RPMI7951 (cell line): ENCODE measurements around the gene EIF5A. TPM values are rescaled to one million over a fixed set of nuclear protein-coding genes. Genes with fewer than 3 reads are reported as not detected.
A peak's percentile ranks its signal among the peaks of the same experiment; 100 is the strongest.

Source experiments
- DNase-seq: peaks from one replicate; pipeline ENCODE4 v3.0.0-alpha.2; 2012; ENCODE audit warnings: low read depth
- total RNA-seq: library from RNA; depleted of rRNA; stranded (reverse); fragments of >200 nt; shearing (Covaris generic); gene quantifications from 2 replicates; pipeline ENCODE4 v1.2.3, GENCODE V29; 2014; rRNA removed

The EIF5A gene
- 414 and 526 TPM in 2 replicates for total RNA-seq

DNA sequence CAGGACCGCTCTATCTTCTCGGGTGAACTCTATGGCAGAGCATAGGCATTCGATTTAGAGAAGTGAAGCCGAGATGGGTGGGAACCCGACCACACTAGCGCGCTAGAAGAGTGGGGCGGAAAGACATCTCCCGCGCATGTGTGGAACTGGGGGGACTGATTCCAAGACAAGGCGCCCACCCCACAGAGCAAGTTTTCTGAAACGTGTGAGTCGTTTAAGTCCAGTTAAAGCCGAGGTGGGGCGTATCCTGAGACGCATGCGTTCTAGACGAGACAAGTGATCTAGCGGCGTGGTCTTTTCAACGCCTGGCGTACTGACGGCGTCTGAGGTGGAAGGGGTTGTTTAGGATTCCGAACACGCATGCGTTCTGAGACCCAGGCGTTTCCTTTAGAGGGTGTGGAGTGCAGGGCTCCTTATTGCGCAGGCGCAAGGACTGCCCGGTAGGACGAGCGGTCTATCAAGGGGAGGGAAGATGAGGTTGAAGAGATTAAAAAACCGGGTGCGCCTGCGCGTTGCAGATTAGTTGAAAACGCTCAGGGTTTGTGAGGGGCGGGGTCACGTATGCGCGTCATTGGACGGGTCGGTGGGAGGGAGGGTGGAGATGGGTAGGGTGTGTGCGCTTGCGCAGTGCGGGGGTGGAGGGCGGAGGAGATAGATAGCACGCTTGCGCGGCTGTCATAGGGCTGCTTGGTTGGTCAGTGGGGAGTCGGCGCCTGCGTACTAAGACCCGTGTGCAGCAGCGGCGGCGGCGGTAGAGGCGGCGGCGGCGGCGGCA is at the start of gene EIF5A:
Gene EIF5A, plus strand, starts transcription at position 718 of the 775 bp plus-strand sequence. CDS start 2,008 bp downstream, outside the sequence.
- peak; percentile 99 for DNase-seq

DNA sequence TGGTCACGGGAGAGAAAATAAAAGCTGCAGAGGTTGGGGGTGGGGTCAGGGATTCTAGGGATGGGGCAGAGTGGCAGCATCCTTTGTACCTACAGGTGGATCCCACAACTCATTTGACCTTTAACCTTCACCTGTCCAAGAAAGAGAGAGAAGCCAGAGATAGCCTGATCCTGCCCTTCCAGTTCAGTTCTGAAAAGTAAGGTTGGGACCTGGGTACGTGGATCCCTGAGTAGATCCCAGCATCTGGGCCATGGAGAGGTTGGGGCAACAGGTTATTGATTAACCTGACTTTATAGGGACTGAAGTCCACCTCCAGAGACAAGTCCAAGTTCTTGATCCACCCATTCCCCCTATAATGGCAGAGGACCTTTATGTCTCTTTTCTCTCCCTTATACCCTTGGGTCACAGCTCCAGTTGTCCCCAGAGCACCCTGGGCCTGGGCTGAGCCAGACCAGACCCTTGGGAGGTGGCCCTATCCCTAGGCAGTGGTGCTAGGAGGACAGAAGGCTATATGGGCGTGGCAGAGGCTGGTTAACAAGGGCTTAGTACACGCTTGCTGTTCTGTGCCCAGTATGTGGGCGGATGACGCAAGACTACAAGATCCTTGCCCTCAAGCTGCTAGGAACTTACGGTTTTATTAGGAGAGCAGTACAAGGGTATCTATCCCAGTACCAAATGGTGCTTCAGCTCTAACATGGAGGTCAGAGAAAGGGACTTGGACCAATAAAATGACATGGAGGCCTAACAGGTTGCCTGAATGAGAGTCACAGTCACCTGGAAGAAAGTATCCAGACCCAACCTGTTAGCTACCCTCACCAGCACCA is 48.5 kb upstream of the EIF5A start:
- DNase-seq: peak; percentile 56

DNA sequence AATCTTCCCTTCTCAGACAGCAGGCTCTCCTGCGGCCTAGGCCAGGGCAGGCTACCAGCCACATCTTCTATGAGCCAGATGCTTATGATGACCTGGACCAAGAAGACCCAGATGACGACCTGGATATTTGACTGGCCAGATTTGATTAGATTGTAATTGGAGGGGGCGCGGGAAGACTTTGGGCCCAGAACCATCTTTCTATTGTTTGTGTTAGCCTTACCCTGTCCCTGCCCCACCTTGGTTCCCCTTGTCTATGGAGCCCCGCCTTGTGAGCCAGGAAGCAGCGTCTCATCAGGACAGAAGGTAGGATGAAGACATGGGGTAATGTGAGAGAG is 47.9 kb upstream of the EIF5A start:
- no peak for DNase-seq

DNA sequence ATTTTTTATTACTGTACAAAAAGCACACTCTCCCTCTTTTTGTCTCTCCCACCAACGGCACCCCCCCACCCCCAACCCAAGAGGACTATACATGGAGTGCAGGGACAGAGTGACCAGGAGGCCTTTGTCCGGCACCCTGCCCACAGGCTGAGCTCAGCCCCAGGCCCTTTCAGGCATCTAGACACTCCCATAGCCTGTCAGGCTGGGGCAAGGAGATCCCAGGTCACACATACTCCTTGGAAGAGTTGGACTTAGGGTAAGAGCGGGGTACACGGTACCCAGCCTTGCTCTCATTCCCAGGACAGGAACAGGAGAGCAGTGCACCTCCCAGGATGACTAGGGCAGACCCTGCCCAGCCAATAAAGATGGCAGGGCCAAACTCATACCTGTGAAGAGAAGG is 47.3 kb upstream of the EIF5A start:
- DNase-seq: no peak

DNA sequence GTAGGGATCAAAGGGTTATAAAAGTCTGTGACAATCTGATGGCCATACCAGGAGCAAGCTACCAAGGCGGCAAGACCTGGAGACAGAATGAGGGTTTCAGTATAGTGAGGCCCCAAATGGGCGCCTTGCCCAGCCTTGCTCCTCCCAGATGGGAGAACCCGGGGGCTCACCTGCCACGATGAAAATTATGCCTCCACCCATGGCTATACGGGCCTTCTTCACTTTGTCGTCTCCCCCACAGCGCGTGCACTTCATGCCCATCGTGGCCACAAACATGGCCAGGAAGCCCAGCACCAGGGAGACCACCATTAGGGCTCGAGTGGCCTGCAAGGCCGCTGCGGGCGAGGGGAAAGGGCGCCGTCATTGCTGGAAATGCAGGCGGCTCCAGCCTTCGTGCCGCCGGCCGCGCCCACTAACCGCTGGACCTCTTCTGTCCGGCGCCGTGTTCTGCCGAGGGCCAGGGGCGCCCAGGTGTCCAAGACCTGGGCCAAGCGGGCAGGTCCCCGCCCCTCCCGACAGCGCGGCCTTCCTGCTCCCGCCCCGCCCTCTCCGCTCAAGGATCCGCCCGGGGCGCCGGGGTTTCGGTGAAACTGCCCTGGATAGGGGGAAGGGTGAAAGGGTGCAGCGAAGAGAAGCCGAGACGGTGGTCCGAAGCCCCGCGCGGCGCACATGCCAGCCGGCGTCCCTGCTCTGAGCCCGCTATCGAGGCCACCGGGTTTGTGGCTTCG is 46.6 kb upstream of the EIF5A start:
- no peak for DNase-seq

DNA sequence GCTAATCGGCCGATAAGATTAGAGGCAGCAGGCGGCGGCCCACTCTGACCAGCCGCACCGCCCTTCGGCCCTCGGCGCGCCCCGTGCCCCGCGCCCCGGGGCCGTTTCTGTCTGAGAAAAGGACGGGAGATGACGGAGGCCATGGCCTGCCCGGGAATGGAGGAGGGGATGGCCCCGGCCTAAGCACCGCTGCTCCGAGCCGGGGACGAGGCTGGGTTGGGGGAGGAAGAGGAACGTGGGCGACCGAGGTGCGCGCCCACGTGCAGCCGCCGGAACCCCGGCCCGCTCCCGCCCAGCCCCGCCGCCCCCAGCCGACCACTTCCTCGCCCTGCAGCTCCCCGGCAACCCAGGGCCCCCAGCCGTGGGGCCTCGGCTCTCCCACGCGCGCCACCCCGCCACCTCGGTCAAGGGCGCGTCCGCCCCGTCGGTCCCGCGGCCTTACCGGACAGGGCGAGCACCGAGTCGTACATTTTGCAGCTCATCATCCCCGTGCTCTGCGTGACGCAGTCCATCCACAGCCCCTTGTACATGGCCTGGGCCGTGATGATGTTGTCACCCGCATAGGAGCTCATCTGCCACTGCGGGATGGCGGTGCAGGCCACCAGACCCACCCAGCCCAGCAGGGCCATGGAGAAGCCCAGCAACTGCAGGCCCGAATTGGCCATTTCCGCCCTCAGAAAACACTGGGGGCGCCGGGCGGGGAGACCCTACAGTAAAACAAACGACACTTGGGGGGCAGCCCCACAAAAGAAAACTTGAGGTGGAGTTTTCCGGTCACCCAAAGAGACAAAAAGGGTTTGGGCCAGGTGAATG is 45.8 kb upstream of the EIF5A start:
- DNase-seq: no peak

DNA sequence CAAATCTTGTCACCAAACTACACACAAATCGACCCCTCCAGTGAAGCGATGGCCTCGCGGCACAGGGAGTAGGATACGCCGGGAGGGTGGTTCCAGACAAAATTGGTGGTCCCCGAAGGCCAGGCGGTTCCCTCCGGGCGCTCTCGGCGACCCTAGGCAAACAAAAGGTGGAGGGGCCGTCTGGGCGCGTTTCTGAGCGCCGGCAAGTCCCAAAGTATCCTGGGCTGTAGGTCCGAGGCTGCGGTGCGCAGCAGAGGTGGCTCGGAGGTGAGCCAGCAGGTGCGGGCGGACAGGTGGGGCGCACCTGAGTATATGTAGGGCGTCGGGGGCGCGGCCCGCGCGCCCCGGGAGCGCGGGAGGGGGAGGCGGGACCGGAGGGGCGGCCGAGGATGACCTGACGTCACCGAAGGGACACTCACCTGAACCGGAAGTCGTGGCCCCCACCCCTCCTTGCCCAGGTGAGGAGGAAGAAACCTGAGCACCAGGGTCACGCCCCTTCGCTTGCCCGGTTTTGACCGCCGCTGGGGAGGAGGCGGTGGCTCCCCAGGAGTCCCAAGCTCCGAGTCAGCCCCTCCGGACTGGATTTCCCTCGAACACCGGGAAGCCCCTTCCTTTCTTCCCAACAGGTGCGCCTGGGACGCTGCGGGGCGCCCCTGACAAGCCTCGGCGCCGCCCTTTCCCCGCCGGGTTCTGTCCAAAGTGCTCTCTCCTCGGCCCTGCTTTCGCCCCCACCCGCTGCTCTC is 45.1 kb upstream of the EIF5A start, which contains the start of gene CLDN7:
Gene CLDN7, minus strand, starts transcription at position 287 of the 743 bp plus-strand sequence. CDS start 435 bp downstream, outside the sequence.
- DNase-seq: no peak

DNA sequence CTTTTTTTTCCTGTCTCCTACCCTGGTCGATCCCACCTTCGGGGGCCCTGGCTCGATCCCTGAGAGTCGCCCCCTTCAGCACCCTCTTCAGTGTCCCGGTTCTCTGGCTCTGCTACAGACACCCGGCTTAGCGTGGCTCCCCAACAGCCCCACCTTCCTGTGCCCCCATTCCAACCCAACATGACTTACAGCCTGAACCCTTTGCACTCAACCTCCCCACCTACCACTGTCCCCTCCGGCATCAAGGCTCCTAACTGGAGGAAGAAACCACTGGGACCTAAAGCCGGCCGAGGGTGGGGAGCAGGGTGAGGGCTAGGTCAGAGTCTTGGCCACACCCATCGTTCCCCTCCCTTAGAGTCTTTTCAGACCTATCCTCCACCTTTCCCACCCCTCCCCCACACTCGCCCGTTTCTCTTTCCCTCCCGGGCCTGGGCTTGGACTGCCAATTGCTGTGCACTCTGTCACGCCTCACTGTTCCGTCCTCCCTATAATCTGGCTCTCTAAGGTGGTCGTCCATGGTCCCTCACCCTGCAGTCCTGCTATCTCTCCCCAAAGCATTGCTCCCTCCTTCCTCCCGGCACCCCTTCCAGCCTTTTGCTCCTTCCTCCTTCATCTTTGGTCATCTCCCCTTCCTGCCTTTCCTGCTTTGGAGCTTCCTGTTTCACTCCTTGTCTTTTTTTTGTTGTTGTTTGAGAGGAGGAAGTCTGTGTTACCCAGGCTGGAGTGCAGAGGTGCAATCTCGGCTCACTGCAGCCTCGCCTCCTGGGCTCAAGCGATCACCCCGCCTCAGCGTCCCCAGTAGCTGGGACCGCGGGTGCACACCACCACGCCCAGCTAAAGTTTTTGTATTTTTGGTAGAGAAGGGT is 44.3 kb upstream of the EIF5A start:
- DNase-seq: no peak

DNA sequence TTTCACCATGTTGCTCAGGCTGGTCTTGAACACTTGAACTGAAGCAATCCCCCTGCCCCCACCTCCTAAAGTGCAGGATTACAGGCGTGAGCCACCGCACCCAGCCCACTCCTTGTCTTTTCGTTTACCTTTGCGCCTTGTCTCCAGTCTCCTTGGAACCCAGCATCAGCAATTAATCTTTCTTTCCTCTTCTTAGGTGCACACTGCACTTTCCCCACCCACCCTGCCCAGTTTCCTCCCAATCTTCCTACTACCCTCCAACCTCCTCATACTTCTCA is 43.7 kb upstream of the EIF5A start:
- no peak for DNase-seq

DNA sequence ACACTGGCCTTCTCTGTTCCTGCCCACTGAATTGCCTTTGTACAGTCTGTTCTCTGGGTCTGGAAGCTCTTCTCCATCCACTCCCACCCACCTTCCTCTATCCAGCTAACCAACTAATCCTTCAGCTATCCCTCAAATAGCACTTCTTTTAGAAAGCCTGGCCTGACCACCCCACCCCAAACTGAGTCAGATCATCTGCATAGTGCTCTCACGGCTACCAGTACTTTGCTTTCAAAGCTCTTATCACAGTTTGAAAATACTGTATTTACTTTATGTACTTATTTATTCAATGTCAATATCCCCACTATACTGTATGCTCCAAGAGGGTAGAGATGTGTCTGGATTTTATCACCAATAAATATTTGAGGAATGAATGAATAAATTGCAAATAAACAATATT is 40.6 kb upstream of the EIF5A start:
- no peak for DNase-seq

DNA sequence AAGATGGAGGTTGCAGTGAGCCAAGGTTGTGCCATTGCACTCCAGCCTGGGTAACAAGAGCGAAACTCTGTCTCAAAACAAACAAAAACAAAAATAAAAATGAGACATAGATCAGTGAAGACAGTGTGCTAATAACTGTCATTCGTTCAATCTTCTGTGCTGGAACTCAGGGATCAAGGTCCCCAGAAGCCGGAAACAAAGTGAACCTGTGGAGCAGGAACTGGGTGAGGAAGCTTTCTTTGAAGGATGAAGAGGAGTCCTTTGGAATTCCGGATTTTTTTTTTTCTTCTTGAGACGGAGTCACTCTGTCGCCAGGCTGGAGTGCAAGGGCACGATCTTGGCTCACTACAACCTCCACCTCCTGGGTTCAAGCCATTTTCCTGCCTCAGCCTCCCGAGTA is 28.0 kb upstream of the EIF5A start:
- no peak for DNase-seq

DNA sequence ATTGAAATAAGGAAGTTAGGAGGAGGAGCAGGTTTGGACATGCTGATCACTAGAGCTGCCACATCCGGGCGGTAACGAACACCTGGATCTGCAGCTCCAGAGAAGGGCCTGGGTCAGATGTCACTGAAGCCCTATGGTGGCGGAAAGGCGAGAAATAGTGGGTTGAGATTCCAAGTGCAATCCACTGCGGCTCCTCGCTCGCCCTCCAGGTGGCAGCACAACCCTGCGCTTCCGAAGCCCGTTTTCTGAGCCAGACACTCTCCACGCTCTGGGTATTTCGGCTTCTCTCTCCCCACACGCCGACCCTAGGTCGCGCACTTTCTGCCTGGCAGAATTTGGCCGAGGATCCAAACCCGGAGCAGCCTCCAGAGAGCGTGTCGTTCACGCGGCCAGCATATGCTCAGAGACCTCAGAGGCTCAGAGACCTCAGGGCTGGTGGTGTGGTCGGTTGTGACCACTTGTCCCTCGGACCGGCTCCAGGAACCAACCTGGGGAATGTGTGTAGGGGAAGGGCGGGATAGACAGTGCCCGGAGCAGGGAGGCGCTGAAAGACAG is 26.8 kb upstream of the EIF5A start:
- peak; percentile 69 for DNase-seq

DNA sequence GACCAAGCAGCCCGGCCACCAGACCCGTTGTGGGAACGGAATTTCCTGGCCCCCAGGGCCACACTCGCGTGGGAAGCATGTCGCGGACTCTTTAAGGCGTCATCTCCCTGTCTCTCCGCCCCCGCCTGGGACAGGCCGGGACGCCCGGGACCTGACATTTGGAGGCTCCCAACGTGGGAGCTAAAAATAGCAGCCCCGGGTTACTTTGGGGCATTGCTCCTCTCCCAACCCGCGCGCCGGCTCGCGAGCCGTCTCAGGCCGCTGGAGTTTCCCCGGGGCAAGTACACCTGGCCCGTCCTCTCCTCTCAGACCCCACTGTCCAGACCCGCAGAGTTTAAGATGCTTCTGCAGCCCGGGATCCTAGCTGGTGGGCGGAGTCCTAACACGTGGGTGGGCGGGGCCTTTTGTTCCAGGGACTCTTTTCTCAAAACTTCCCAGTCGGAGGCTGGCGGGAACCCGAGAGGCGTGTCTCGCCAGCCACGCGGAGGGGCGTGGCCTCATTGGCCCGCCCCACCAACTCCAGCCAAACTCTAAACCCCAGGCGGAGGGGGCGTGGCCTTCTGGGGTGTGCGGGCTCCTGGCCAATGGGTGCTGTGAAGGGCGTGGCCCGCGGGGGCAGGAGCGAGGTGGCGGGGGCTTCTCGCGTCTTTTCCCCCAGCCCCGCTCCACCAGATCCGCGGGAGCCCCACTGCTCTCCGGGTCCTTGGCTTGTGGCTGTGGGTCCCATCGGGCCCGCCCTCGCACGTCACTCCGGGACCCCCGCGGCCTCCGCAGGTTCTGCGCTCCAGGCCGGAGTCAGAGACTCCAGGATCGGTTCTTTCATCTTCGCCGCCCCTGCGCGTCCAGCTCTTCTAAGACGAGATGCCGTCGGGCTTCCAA is 26.1 kb upstream of the EIF5A start, which contains the start of gene SLC2A4:
Gene SLC2A4, plus strand, starts transcription at position 645 of the 879 bp plus-strand sequence. Its CDS starts 217 bp downstream, at position 862.
- DNase-seq: peak; percentile 87

DNA sequence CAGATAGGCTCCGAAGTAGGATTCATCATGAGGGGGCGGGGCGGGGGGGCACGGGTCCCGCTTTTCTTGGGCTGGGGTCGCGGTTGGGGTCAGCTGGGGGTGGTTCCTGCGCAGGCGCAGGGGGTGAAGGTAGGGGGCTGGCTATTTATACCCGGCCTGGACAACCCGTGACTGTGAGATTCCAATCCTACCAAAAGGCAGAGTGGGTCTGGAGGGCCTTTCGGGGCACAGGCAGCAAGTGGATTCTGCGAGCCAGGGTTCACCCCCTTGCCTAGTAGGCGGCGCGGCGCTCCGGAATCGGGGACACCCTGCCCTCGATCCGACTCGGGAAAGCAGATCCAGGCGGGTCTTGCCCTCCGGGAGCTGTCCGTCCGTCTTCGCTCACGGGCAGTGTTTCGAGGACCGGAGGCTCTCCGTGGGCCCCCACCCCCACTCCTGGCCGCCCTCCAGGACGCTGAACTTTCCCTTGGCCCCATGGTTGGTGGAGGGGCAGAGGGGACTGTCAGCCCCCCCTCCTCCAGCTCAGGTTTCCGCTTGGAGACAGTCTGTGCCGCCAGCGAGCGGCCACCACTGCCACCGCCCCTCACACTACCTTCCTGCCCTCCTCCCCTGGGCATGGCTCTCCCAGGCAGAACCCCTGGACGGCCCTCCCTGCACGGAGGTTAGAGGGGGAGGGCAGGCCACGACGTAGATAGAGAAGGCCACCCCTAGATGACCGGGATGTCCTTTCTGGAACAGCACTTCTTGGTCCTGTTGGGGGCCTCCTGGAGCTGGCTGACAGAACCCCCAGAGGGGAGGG is 25.3 kb upstream of the EIF5A start:
- no peak for DNase-seq

DNA sequence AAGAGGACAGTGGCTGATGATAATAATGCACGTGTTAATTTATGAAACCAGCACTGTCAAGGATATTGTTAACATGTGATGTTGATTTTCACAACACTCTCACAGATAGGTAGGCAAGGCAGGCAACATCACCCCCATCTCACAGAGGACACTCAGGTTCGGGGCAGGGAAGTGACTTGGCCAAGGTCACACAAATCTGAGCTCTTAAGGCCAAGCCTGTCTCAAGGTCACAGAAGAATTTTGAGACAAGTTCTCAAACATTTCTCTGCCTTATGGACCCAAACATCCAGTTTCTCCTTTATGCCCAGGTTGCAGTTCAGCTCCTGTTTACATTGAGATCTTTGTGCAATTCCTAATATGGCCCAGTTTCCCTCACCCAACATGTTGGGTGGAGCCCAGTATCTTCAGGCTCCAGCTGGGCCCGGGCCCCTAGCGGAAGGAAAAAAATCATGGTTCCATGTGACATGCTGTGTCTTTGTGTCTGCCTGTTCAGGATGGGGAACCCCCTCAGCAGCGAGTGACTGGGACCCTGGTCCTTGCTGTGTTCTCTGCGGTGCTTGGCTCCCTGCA is 24.6 kb upstream of the EIF5A start:
- DNase-seq: no peak

DNA sequence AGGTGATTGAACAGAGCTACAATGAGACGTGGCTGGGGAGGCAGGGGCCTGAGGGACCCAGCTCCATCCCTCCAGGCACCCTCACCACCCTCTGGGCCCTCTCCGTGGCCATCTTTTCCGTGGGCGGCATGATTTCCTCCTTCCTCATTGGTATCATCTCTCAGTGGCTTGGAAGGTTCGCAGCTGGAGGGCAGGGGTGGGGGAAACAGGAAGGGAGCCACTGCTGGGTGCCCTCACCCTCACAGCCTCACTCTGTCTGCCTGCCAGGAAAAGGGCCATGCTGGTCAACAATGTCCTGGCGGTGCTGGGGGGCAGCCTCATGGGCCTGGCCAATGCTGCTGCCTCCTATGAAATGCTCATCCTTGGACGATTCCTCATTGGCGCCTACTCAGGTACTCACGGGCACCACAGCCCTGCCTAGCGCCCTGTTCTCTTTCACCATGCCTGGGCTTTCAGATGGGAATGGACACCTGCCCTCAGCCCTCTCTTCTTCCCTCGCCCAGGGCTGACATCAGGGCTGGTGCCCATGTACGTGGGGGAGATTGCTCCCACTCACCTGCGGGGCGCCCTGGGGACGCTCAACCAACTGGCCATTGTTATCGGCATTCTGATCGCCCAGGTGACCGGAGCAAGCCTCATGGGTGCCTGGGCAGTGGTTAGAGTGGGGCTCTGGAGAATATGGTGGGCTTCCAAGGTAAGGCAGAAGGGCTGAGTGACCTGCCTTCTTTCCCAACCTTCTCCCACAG is 23.8 kb upstream of the EIF5A start:
- no peak for DNase-seq

DNA sequence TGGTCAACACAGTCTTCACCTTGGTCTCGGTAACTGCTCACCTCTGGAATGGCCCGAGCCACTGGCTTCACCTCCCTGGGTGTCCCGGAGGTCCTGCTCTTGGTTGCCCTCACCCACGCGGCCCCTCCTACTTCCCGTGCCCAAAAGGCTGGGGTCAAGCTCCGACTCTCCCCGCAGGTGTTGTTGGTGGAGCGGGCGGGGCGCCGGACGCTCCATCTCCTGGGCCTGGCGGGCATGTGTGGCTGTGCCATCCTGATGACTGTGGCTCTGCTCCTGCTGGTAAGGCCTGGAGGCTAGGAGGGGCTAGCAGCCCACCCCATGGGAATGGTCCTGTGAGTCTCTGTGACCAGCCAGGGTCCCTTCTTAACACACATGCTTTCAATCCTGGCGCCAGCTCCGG is 22.5 kb upstream of the EIF5A start:
- no peak for DNase-seq
